Kidney (tissue), 14 donors: Measurements from ENCODE around the gene TBX1. TPM values are rescaled to one million over a fixed set of nuclear protein-coding genes. Genes with fewer than 3 reads are reported as not detected.

Source experiments
- DNase-seq, 5 donors: peaks; one replicate each; pipeline ENCODE4 v3.0.0-alpha.2; 2013 to 2020
- FAIRE-seq: peaks from 2 replicates; lab custom pipeline; 2012; peaks lifted over from hg19 to GRCh38; lab: Jason Lieb, UNC
- H3K27ac ChIP-seq, 2 donors: one replicate each; pipeline ENCODE4 v1.7.0; 2013; ENCODE audit warnings: low read depth in 2 of 2, low read length in 2 of 2, inconsistent platforms in 1 of 2
- H3K27me3 ChIP-seq: one replicate; pipeline ENCODE4 v1.7.1; 2013; ENCODE audit warnings: low read length, inconsistent platforms; ENCODE audit not compliant: control insufficient read depth, insufficient read depth
- H3K36me3 ChIP-seq, 3 donors: one replicate each; pipeline versions ENCODE4 v1.7.0 to v1.7.1; 2013; ENCODE audit warnings: low read length in 3 of 3, control low read depth in 1 of 3, inconsistent platforms in 1 of 3; ENCODE audit not compliant: insufficient read depth in 3 of 3, control insufficient read depth in 2 of 3
- H3K4me1 ChIP-seq, 3 donors: one replicate each; pipeline versions ENCODE4 v1.7.0 to v1.7.1; 2013; ENCODE audit warnings: low read length in 3 of 3, inconsistent platforms in 1 of 3, low read depth in 1 of 3; ENCODE audit not compliant: control insufficient read depth in 2 of 3, insufficient read depth in 2 of 3
- H3K4me3 ChIP-seq, 3 donors: one replicate each; pipeline versions ENCODE4 v1.7.0 to v1.8.1; 2013; ENCODE audit warnings: low read length in 3 of 3, control low read depth in 1 of 3, inconsistent platforms in 1 of 3
- H3K9ac ChIP-seq, 3 donors: one replicate each; pipeline versions ENCODE4 v1.7.0 to v1.7.1; 2013; ENCODE audit warnings: low read length in 3 of 3, control low read depth in 1 of 3, inconsistent platforms in 1 of 3
- H3K9me3 ChIP-seq, 3 donors: one replicate each; pipeline versions ENCODE4 v1.7.0 to v1.7.1; 2013; ENCODE audit warnings: low read length in 3 of 3, control low read depth in 1 of 3, inconsistent platforms in 1 of 3; ENCODE audit not compliant: control insufficient read depth in 2 of 3, insufficient read depth in 1 of 3
- CTCF ChIP-seq: IDR thresholded peaks from 3 replicates; pipeline ENCODE4 v1.5.1; 2012; ENCODE audit warnings: mild to moderate bottlenecking, moderate library complexity, borderline replicate concordance; ENCODE audit not compliant: insufficient read depth; ENCODE audit errors: extremely low read depth
- intact Hi-C: fragments of 100-400 bp; cut with DNase I; formaldehyde crosslinking; loops from one replicate; pipeline ENCODE4 v1.11.1; 2022
- polyA plus RNA-seq: library from polyadenylated mRNA; stranded (reverse); fragments of 350-450 nt; fragmentation: Illumina TruSeq; extraction: RNeasy Lipid Tissue Mini Kit (QIAGEN cat#74804); gene quantifications from one replicate; pipeline ENCODE4 v1.2.3, GENCODE V29; 2014; ENCODE audit warnings: low read depth, low replicate concordance; ENCODE audit not compliant: insufficient read depth
- total RNA-seq: library from RNA; stranded (reverse); fragmentation: NEBNext Ultra II Directional; extraction: Animal tissue kit (Norgen Biotek cat#: 25700); gene quantifications from one replicate; pipeline ENCODE4 v1.2.1, GENCODE V29; 2021
- donor health status: control.
- donor health status: control.
- donor health status: control.
- donor health status: control.
- donor health status: control.
- donor health status: DM: yes; HTN: yes; CAD: no.
- donor health status: Normal renal cell carcinoma (clear cell type).

The TBX1 gene
- total and polyA plus RNA-seq, 2 donors from 2014 or later = 0.45 to 5.5 TPM

GRCh38 chr22:19740586-19740985 is 20.0 kb upstream of the TBX1 start:
- Histone ChIP-seq H3K27me3 (no peaks in the 10 kb centered on the region), H3K4me3 (no peak overlapping the region), H3K9ac (no peak overlapping the region), H3K4me1 (no peaks in the 10 kb centered on the region), H3K27ac (no peak overlapping the region), H3K36me3 (no peaks in the 10 kb centered on the region), H3K9me3 (no peaks in the 10 kb centered on the region)
- DNase-seq = no peak
- FAIRE-seq = no peak
- intact Hi-C loops = no loop called here
- no peak for TF ChIP-seq CTCF

GRCh38 chr22:19741053-19741452 is 19.5 kb upstream of the TBX1 start:
- DNase-seq = no peak
- intact Hi-C loops = no loop called here
- Histone ChIP-seq H3K4me3 (no peak overlapping the region), H3K9ac (no peak overlapping the region), H3K9me3 (no peaks in the 10 kb centered on the region), H3K27ac (no peak overlapping the region), H3K36me3 (no peaks in the 10 kb centered on the region), H3K27me3 (no peaks in the 10 kb centered on the region), H3K4me1 (no peaks in the 10 kb centered on the region)
- no peak for FAIRE-seq
- no peak for TF ChIP-seq CTCF

DNA sequence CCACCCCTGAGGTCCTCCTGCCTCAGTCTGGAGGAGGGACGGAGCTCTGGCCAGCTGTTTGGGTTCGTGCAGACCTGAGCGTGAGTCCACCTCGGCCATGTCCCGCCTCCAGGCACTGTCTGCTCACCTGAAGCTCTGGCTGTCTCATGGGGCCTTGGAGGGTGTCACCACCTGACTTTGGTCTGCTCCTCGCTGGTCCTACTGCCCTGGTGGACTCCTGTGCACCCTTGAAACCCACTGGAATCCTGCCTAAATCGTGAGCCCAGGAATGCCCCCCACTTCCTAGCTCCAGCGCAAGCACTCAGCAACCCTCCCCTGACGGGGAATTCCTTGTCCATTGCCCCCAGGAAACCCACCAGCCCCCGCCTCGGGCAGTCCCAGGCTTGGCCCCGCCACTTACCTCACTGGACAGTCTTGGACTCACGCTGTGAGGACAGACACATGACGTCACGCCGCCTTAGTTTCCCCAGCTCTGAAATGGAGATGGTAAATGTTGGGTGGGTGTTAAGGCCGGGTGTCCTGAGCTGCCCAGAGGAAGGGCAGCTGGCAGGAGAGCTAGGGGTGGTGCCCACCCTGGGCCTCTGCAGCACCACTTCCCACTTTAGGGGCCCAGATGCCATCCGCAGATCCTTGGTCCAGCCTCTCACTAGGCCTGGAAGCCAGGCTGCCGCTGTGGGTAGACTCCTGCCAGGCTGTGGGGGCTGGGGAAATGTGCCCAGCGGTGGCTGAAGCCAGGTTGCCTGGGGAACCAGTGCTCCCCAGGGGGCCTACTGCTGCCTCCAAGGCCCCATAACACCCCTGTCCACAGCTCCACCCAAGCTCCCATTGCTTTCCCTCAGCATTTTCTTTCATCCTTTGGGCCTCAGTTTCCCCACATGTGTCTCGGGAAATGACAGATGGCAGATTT is 18.2 kb upstream of the TBX1 start:
- Histone ChIP-seq H3K9me3 (no peaks in the 10 kb centered on the region), H3K27ac (no peak overlapping the region), H3K4me3 (no peak overlapping the region), H3K9ac (no peak overlapping the region), H3K27me3 (no peaks in the 10 kb centered on the region), H3K36me3 (no peaks in the 10 kb centered on the region), H3K4me1 (no peaks in the 10 kb centered on the region)
- DNase-seq (no peak), FAIRE-seq (no peak)
- intact Hi-C loops = no loop called here
- TF ChIP-seq CTCF = no peak

GRCh38 chr22:19743081-19743480 is 17.5 kb upstream of the TBX1 start:
- no peaks in the 10 kb centered on the region for H3K27me3 ChIP-seq
- FAIRE-seq (no peak), DNase-seq (no peak)
- H3K9ac ChIP-seq = no peak overlapping the region
- no peak overlapping the region for H3K4me3 ChIP-seq
- TF ChIP-seq CTCF = no peak
- H3K36me3 ChIP-seq = no peaks in the 10 kb centered on the region
- H3K27ac ChIP-seq = no peak overlapping the region
- no peaks in the 10 kb centered on the region for H3K4me1 ChIP-seq
- intact Hi-C loops = no loop called here
- no peaks in the 10 kb centered on the region for H3K9me3 ChIP-seq
